A673 (cell line): ENCODE results near the gene TENM4.

Experiments used
- CTCF ChIP-seq: fragments of 300-800, 200-600 bp; sonication (generic); conservative IDR thresholded peaks from 2 replicates; pipeline ENCODE4 v1.5.1; 2017; ENCODE audit warnings: low read depth, mild to moderate bottlenecking, antibody characterized with exemption, low read length, moderate library complexity, mixed read lengths
- EZH2 ChIP-seq: fragments of 200-600 bp; sonication (generic); IDR thresholded peaks from 2 replicates; pipeline ENCODE4 v1.6.1; 2017; ENCODE audit warnings: borderline replicate concordance, low read depth, mild to moderate bottlenecking, mixed read lengths, antibody characterized with exemption, low read length; ENCODE audit not compliant: poor library complexity, severe bottlenecking

GRCh38 chr11:79340535-79340934 is 100.3 kb downstream of the TENM4 start:
- TF ChIP-seq CTCF (no peak), EZH2 (no peak)
